Endothelial cell of umbilical vein (primary cell): ENCODE data around the gene THSD4. TPM values are rescaled to one million over a fixed set of nuclear protein-coding genes. Genes with fewer than 3 reads are reported as not detected.
A peak's percentile ranks its signal among the peaks of the same experiment; 100 is the strongest.

Source experiments
- BruUV-seq: library from RNA; stranded (reverse); fragments of 400-500 nt; replicated peaks from 2 replicates; lab custom pipeline; 2021; lab: Mats Ljungman, UMichigan
- CTCF ChIA-PET: fragments of 300-600, 350-600 bp; sonication (Branson Sonifier 250); formaldehyde crosslinking; loops from one replicate; lab custom pipeline; 2021; ENCODE audit warnings: antibody characterized with exemption, inconsistent platforms; lab: Charles Lee
- POLR2A ChIA-PET: fragments of 300-600, 350-600 bp; sonication (Branson Sonifier 250); formaldehyde crosslinking; loops from one replicate; lab custom pipeline; 2021; ENCODE audit warnings: antibody characterized with exemption, inconsistent platforms; lab: Charles Lee
- DNase-seq: peaks from one replicate; pipeline ENCODE4 v3.0.0-alpha.2; 2011; ENCODE audit warnings: low read depth, low spot score
- FAIRE-seq: peaks from 2 replicates; lab custom pipeline; 2011; peaks lifted over from hg19 to GRCh38; lab: Jason Lieb, UNC
- H2AFZ ChIP-seq: 2 replicates; pipeline ENCODE4 v1.6.0; 2012; ENCODE audit warnings: low read depth, low read length, control low read depth, inconsistent platforms
- H3K27ac ChIP-seq: 2 replicates; pipeline ENCODE4 v1.5.1; 2011; ENCODE audit warnings: low read depth, mild to moderate bottlenecking, control low read depth, low read length, moderate library complexity; ENCODE audit not compliant: insufficient read depth
- H3K27me3 ChIP-seq, 2 experiments: 2 replicates each; pipeline versions ENCODE4 v1.6.0 to v1.6.1; 2011; ENCODE audit warnings: low read length in 2 of 2, mixed read lengths in 1 of 2; ENCODE audit not compliant: control insufficient read depth in 2 of 2, insufficient read depth in 2 of 2
- H3K36me3 ChIP-seq, 2 experiments: 2 replicates in 1 of 2; 3 replicates in 1 of 2; pipeline ENCODE4 v1.5.1; 2011; ENCODE audit warnings: low read length in 2 of 2, mild to moderate bottlenecking in 1 of 2, moderate library complexity in 1 of 2; ENCODE audit not compliant: control insufficient read depth in 2 of 2, insufficient read depth in 2 of 2; ENCODE audit errors: extremely low read depth in 1 of 2
- H3K4me1 ChIP-seq: 3 replicates; pipeline ENCODE4 v1.5.1; 2011; ENCODE audit warnings: mild to moderate bottlenecking, low read length; ENCODE audit not compliant: control insufficient read depth, insufficient read depth; ENCODE audit errors: extremely low read depth
- H3K4me2 ChIP-seq: 2 replicates; pipeline ENCODE4 v1.6.1; 2011; ENCODE audit warnings: low read length, control low read depth, mixed read lengths; ENCODE audit not compliant: insufficient read depth
- H3K4me3 ChIP-seq, 3 experiments: fragments of 200-600 bp in 1 of 3; sonication (generic), shearing (Covaris generic) in 1 of 3; replicated peaks in 1 of 3; 2 replicates each; pipeline ENCODE4 v1.5.1; 2011 to 2016; ENCODE audit warnings: control low read depth in 3 of 3, low read length in 3 of 3, mild to moderate bottlenecking in 2 of 3, inconsistent platforms in 1 of 3, low read depth in 1 of 3, moderate library complexity in 1 of 3; ENCODE audit not compliant: insufficient read depth in 1 of 3
- H3K79me2 ChIP-seq: 2 replicates; pipeline ENCODE4 v1.6.0; 2012; ENCODE audit warnings: low read length, inconsistent platforms; ENCODE audit not compliant: control insufficient read depth, insufficient read depth
- H3K9ac ChIP-seq: replicated peaks from 2 replicates; pipeline ENCODE3; 2011; ENCODE audit warnings: low read length, control low read depth; ENCODE audit not compliant: insufficient read depth; ENCODE audit errors: extremely low read depth
- H3K9me1 ChIP-seq: replicated peaks from 3 replicates; pipeline ENCODE4 v1.6.0; 2011; ENCODE audit warnings: mild to moderate bottlenecking, low read length; ENCODE audit not compliant: control insufficient read depth, insufficient read depth; ENCODE audit errors: extremely low read depth
- H3K9me3 ChIP-seq: replicated peaks from 2 replicates; pipeline ENCODE4 v1.5.1; 2012; ENCODE audit warnings: low read length, inconsistent platforms; ENCODE audit not compliant: control insufficient read depth, insufficient read depth
- H4K20me1 ChIP-seq: replicated peaks from 2 replicates; pipeline ENCODE3; 2011; ENCODE audit warnings: mild to moderate bottlenecking, low read length; ENCODE audit not compliant: control insufficient read depth, insufficient read depth; ENCODE audit errors: extremely low read depth
- CTCF ChIP-seq, 2 donors: IDR thresholded peaks; 1 replicate in 1 of 2; 2 replicates in 1 of 2; pipeline ENCODE4 v1.5.1; 2011; ENCODE audit warnings: low read length in 2 of 2, mild to moderate bottlenecking in 2 of 2, moderate library complexity in 2 of 2, control low read depth in 1 of 2, inconsistent platforms in 1 of 2, low read depth in 1 of 2; ENCODE audit not compliant: insufficient read depth in 1 of 2; ENCODE audit errors: extremely low read depth in 1 of 2
- EZH2 ChIP-seq: IDR thresholded peaks from 2 replicates; pipeline ENCODE4 v1.6.1; 2012; ENCODE audit warnings: borderline replicate concordance, low read depth, mild to moderate bottlenecking, moderate library complexity, low read length, inconsistent platforms; ENCODE audit not compliant: severe bottlenecking
- FOS ChIP-seq: IDR thresholded peaks from 2 replicates; pipeline ENCODE4 v1.6.1; 2011; ENCODE audit warnings: mild to moderate bottlenecking, low read length, moderate library complexity, borderline replicate concordance; ENCODE audit not compliant: insufficient read depth
- GATA2 ChIP-seq: IDR thresholded peaks from 2 replicates; pipeline ENCODE4 v1.7.0; 2011; ENCODE audit warnings: low read depth, mild to moderate bottlenecking, moderate library complexity, mixed read lengths, low read length; ENCODE audit not compliant: insufficient read length, insufficient read depth
- JUN ChIP-seq: IDR thresholded peaks from 2 replicates; pipeline ENCODE4 v1.6.1; 2011; ENCODE audit warnings: borderline replicate concordance, low read depth; ENCODE audit not compliant: insufficient read length, insufficient read depth
- MAX ChIP-seq: IDR thresholded peaks from 2 replicates; pipeline ENCODE4 v1.6.1; 2011; ENCODE audit not compliant: insufficient read depth, insufficient read length
- MYC ChIP-seq: IDR thresholded peaks from one replicate; pipeline ENCODE4 v1.6.1; 2011; ENCODE audit warnings: mild to moderate bottlenecking, low read depth, low read length
- POLR2A ChIP-seq: IDR thresholded peaks from 2 replicates; pipeline ENCODE4 v1.6.1; 2012; ENCODE audit warnings: low read depth, mild to moderate bottlenecking, control low read depth, low read length
- POLR2AphosphoS5 ChIP-seq: IDR thresholded peaks from 2 replicates; pipeline ENCODE4 v1.6.1; 2012; ENCODE audit warnings: low read depth, mild to moderate bottlenecking, control low read depth, low read length, moderate library complexity; ENCODE audit not compliant: insufficient read depth
- dilution Hi-C: fragments of 300-500 bp; cut with MboI; formaldehyde crosslinking; loops from one replicate; pipeline ENCODE4 v1.15.0; 2019; ENCODE audit warnings: low sequenced_read_pairs; ENCODE audit not compliant: extremely low pct_ligation_motif_present
- intact Hi-C: fragments of 100-400 bp; cut with micrococcal nuclease; formaldehyde crosslinking; loops from one replicate; pipeline ENCODE4 v1.10.0; 2022
- polyA plus RNA-seq, 4 experiments: library from polyadenylated mRNA; depleted of rRNA in 3 of 4; stranded (reverse) in 3 of 4; unstranded in 1 of 4; fragments of >200 nt; gene quantifications; 2 replicates each; pipeline versions ENCODE4 v1.2.1 to v1.2.3, GENCODE V29; 2011 to 2012; ENCODE audit warnings: missing spikeins in 1 of 4
- total RNA-seq: library from RNA; stranded (reverse); gene quantifications from 2 replicates; pipeline ENCODE4 v1.2.3, GENCODE V29; 2021

Gene THSD4
- total and polyA plus RNA-seq, 2 donors (not counting 3 experiments of a cell fraction or from before 2014, with no cell fraction given): 9.9 to 25.4 TPM

- H3K27me3 ChIP-seq: peaks cover 14 to 15% of the 10 kb centered on the region in 2 experiments
- no peaks in the 10 kb centered on the region for H4K20me1 ChIP-seq
- no peaks in the 10 kb centered on the region for H3K36me3 ChIP-seq
- no peak overlapping the region for H3K4me2 ChIP-seq
- CTCF ChIA-PET: no interaction called here
- dilution Hi-C loops: no loop called here
- TF ChIP-seq MAX: no peak
- TF ChIP-seq EZH2: no peak
- TF ChIP-seq CTCF (IDR thresholded peaks at IDR 0.05; ENCODE audit: extremely low read depth in 1 of 2, insufficient read depth in 1 of 2, low read depth in 1 of 2, low read length in 2 of 2): no peak
- no peak for TF ChIP-seq POLR2A
- TF ChIP-seq FOS: no peak
- no peak for TF ChIP-seq GATA2
- TF ChIP-seq MYC: no peak
- no peak for TF ChIP-seq JUN
- no peak for TF ChIP-seq POLR2AphosphoS5
- BruUV-seq: no TSS peak
- intact Hi-C loops: no loop called here
- DNase-seq (peak; percentile 42), FAIRE-seq (no peak)
- no peaks in the 10 kb centered on the region for H3K9me1 ChIP-seq
- H3K27ac ChIP-seq: no peak overlapping the region
- POLR2A ChIA-PET: no interaction called here
- no peak overlapping the region for H3K4me3 ChIP-seq
- no peaks in the 10 kb centered on the region for H3K9me3 ChIP-seq
- H2AFZ ChIP-seq: no peak overlapping the region
- no peak overlapping the region for H3K9ac ChIP-seq
- H3K79me2 ChIP-seq: no peaks in the 10 kb centered on the region
- H3K4me1 ChIP-seq: no peaks in the 10 kb centered on the region
Observed at GRCh38 chr15:71083349-71083748, 31.9 kb upstream of the THSD4 start.
